WTC11 (cell line): ENCODE results near the gene UBAC2. TPM values are rescaled to one million over a fixed set of nuclear protein-coding genes. Genes with fewer than 3 reads are reported as not detected.

Source experiments
- ATAC-seq: fragments of 200-7000 bp; cut with Tn5 transposase; 2 replicates; pipeline ENCODE4 v1.10.0; 2021; ENCODE audit warnings: mild to moderate bottlenecking, moderate library complexity
- CTCF ChIA-PET: fragments of 300-600 bp; sonication (Branson Sonifier 250); formaldehyde crosslinking; loops from one replicate; lab custom pipeline; 2021; ENCODE audit warnings: antibody characterized with exemption; lab: Charles Lee
- POLR2A ChIA-PET: fragments of 350-600 bp; sonication (Branson Sonifier 250); formaldehyde crosslinking; loops from one replicate; lab custom pipeline; 2021; ENCODE audit warnings: antibody characterized with exemption; lab: Charles Lee
- DNase-seq: peaks from one replicate; pipeline ENCODE4 v3.0.0; 2021; ENCODE audit warnings: low spot score
- H3K27ac Mint-ChIP-seq: 2 replicates; pipeline ENCODE4 v1.8.0; 2021; ENCODE audit warnings: mixed read lengths
- H3K27me3 Mint-ChIP-seq: 2 replicates; pipeline ENCODE4 v1.8.0; 2021; ENCODE audit warnings: low read depth, mild to moderate bottlenecking, moderate library complexity, mixed read lengths
- H3K36me3 Mint-ChIP-seq: 2 replicates; pipeline ENCODE4 v1.8.0; 2021; ENCODE audit warnings: mixed read lengths
- H3K4me1 Mint-ChIP-seq: 2 replicates; pipeline ENCODE4 v1.8.0; 2022; ENCODE audit warnings: mixed read lengths
- H3K4me3 Mint-ChIP-seq: 2 replicates; pipeline ENCODE4 v1.8.0; 2021; ENCODE audit warnings: mild to moderate bottlenecking, moderate library complexity, mixed read lengths
- H3K9me3 Mint-ChIP-seq: 2 replicates; pipeline ENCODE4 v1.8.0; 2021; ENCODE audit warnings: mixed read lengths
- CBFB ChIP-seq: sonication (generic); formaldehyde crosslinking; IDR thresholded peaks from 2 replicates; pipeline ENCODE4 v1.8.1; 2022; ENCODE audit warnings: mild to moderate bottlenecking, low read depth, missing genetic modification reagents
- GTF2I ChIP-seq: fragments of 250-450 bp; sonication (Bioruptor Pico); conservative IDR thresholded peaks from 2 replicates; pipeline ENCODE4 v1.4.0; 2021; ENCODE audit warnings: mild to moderate bottlenecking
- IRF2 ChIP-seq: sonication (generic); formaldehyde crosslinking; IDR thresholded peaks from 2 replicates; pipeline ENCODE4 v1.8.0; 2022; ENCODE audit warnings: low read depth, missing genetic modification reagents, borderline replicate concordance
- NFATC4 ChIP-seq: fragments of 250-450 bp; sonication (Bioruptor Pico); IDR thresholded peaks from 2 replicates; pipeline ENCODE4 v1.9.0; 2021; ENCODE audit warnings: mild to moderate bottlenecking
- NFE2L1 ChIP-seq: sonication (generic); formaldehyde crosslinking; IDR thresholded peaks from 2 replicates; pipeline ENCODE4 v1.8.1; 2023; ENCODE audit warnings: missing genetic modification reagents
- NR1H2 ChIP-seq: sonication (generic); formaldehyde crosslinking; IDR thresholded peaks from 2 replicates; pipeline ENCODE4 v1.9.0; 2021; ENCODE audit warnings: mild to moderate bottlenecking, moderate library complexity, missing genetic modification reagents
- RORB ChIP-seq: fragments of 250-450 bp; sonication (Bioruptor Pico); IDR thresholded peaks from 2 replicates; pipeline ENCODE4 v1.9.0; 2021; ENCODE audit warnings: mild to moderate bottlenecking
- ZNF121 ChIP-seq: sonication (generic); formaldehyde crosslinking; IDR thresholded peaks from 2 replicates; pipeline ENCODE4 v1.8.0; 2023; ENCODE audit warnings: missing genetic modification reagents
- ZNF232 ChIP-seq: sonication (generic); formaldehyde crosslinking; IDR thresholded peaks from 2 replicates; pipeline ENCODE4 v1.8.0; 2022; ENCODE audit warnings: mild to moderate bottlenecking, missing genetic modification reagents
- ZNF671 ChIP-seq: fragments of 250-450 bp; sonication (Bioruptor Pico); IDR thresholded peaks from 2 replicates; pipeline ENCODE4 v1.8.0; 2021; ENCODE audit warnings: mild to moderate bottlenecking
- microRNA-seq: library from miRNA; unstranded; fragments of <30 nt; microRNA quantifications from one replicate; pipeline ENCODE4 v1.2.0, GENCODE V29; 2022; ENCODE audit warnings: borderline number of aligned reads
- total RNA-seq: library from RNA; stranded (reverse); gene quantifications from 3 replicates; pipeline ENCODE4 v1.2.3, GENCODE V29; 2021
- TF ChIP-seq, protein P1 (sequence below): fragments of 250-450 bp; sonication (Bioruptor Pico); IDR thresholded peaks from 2 replicates; pipeline ENCODE4 v1.9.0; 2021; ENCODE audit warnings: mild to moderate bottlenecking, borderline replicate concordance

The UBAC2 gene
- total RNA-seq, 1 experiment from 2014 or later = 64.7 TPM

GRCh38 chr13:99435116-99435515 lies 234.5 kb downstream of the UBAC2 start:
- TF ChIP-seq NFATC4 (CRISPR knock-in tag) (no peak), ZNF671 (CRISPR knock-in tag) (no peak), IRF2 (CRISPR knock-in tag) (no peak)
- TF ChIP-seq, all 79 proteins: peak for 0
- H3K9me3 Mint-ChIP-seq = peaks cover 5% of the 10 kb centered on the region
- H3K4me1 Mint-ChIP-seq = peaks cover 23% of the 10 kb centered on the region
- ChIA-PET CTCF (interaction anchor here (1.0 to 4.0 kb wide), 11 partner anchors 15 to 384 kb away, joined by 3 to 23 read pairs (median 4); no protein-coding TSS in a partner anchor), POLR2A (no interaction called here)
- no peak for ATAC-seq
- H3K4me3 Mint-ChIP-seq = no peak overlapping the region
- no peaks in the 10 kb centered on the region for H3K27me3 Mint-ChIP-seq
- H3K27ac Mint-ChIP-seq = no peak overlapping the region
- no peaks in the 10 kb centered on the region; the same call in 1 of the 2 replicates for H3K36me3 Mint-ChIP-seq
- no peak for DNase-seq

DNA sequence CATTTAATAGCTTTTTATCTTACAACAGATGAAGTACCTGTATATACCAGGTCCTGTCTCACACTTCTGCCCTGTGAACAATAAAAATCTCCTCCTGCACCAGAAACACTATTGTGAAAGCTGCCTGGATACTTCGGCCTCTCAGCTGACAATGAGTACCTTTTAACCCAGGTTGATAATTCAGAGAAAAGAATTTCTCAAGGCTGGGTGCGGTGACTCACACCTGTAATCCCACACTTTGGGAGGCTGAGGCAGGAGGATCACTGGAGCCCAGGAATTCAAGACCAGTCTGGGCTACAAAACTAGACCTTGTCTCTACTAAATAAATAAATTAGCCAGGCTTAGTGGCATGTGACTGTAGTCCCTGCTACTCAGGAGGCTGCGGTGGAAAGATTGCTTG lies 235.3 kb downstream of the UBAC2 start:
- H3K27ac Mint-ChIP-seq = no peak overlapping the region
- POLR2A ChIA-PET = no interaction called here

More for the DNA sequence above, 235.3 kb downstream of the UBAC2 start:
- no peak for DNase-seq
- Mint-ChIP-seq H3K36me3 (no peaks in the 10 kb centered on the region; the same call in 1 of the 2 replicates), H3K4me1 (peaks cover 32% of the 10 kb centered on the region), H3K4me3 (no peak overlapping the region), H3K9me3 (peaks cover 4% of the 10 kb centered on the region), H3K27me3 (no peaks in the 10 kb centered on the region)
- no peak for ATAC-seq
- CTCF ChIA-PET = interaction anchor here (1.0 to 4.0 kb wide), 11 partner anchors 10 to 385 kb away, joined by 3 to 23 read pairs (median 3); no protein-coding TSS in a partner anchor
- no peak for TF ChIP-seq NR1H2 (CRISPR knock-in tag)
- TF ChIP-seq ZNF121 = no peak
- TF ChIP-seq, protein P1, sequence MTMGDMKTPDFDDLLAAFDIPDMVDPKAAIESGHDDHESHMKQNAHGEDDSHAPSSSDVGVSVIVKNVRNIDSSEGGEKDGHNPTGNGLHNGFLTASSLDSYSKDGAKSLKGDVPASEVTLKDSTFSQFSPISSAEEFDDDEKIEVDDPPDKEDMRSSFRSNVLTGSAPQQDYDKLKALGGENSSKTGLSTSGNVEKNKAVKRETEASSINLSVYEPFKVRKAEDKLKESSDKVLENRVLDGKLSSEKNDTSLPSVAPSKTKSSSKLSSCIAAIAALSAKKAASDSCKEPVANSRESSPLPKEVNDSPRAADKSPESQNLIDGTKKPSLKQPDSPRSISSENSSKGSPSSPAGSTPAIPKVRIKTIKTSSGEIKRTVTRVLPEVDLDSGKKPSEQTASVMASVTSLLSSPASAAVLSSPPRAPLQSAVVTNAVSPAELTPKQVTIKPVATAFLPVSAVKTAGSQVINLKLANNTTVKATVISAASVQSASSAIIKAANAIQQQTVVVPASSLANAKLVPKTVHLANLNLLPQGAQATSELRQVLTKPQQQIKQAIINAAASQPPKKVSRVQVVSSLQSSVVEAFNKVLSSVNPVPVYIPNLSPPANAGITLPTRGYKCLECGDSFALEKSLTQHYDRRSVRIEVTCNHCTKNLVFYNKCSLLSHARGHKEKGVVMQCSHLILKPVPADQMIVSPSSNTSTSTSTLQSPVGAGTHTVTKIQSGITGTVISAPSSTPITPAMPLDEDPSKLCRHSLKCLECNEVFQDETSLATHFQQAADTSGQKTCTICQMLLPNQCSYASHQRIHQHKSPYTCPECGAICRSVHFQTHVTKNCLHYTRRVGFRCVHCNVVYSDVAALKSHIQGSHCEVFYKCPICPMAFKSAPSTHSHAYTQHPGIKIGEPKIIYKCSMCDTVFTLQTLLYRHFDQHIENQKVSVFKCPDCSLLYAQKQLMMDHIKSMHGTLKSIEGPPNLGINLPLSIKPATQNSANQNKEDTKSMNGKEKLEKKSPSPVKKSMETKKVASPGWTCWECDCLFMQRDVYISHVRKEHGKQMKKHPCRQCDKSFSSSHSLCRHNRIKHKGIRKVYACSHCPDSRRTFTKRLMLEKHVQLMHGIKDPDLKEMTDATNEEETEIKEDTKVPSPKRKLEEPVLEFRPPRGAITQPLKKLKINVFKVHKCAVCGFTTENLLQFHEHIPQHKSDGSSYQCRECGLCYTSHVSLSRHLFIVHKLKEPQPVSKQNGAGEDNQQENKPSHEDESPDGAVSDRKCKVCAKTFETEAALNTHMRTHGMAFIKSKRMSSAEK (CRISPR knock-in tag) = no peak
- TF ChIP-seq RORB = no peak
- no peak for TF ChIP-seq CBFB
- TF ChIP-seq ZNF232 (CRISPR knock-in tag) = no peak
- TF ChIP-seq NFE2L1 = no peak
- TF ChIP-seq GTF2I (CRISPR knock-in tag) = no peak

Small RNAs within 50 kb of the gene (microRNA-seq; reads per million reads assigned to microRNA genes)
- not detected for gene MIR623

Other genes with a start within 250 kb of the UBAC2 start
- 35.0 to 36.6 TPM (median 36.0 TPM) in 3 replicates for gene DOCK9, start 222.8 kb upstream of the UBAC2 start, total RNA-seq
- 0.09 TPM in 1 of 3 replicates, not detected in the others for gene GPR18, start 57.5 kb downstream of the UBAC2 start, total RNA-seq
- gene GPR183, start 106.5 kb downstream of the UBAC2 start, total RNA-seq = 0.13 to 0.14 TPM in 2 of 3 replicates, not detected in the other